ENCODE results near the gene ALDH16A1. TPM values are rescaled to one million over a fixed set of nuclear protein-coding genes. Genes with fewer than 3 reads are reported as not detected.

ALDH16A1 gene
- total and polyA plus RNA-seq, 10 donors, result 38.7 to 99.9 (median 49.9) TPM

DNA sequence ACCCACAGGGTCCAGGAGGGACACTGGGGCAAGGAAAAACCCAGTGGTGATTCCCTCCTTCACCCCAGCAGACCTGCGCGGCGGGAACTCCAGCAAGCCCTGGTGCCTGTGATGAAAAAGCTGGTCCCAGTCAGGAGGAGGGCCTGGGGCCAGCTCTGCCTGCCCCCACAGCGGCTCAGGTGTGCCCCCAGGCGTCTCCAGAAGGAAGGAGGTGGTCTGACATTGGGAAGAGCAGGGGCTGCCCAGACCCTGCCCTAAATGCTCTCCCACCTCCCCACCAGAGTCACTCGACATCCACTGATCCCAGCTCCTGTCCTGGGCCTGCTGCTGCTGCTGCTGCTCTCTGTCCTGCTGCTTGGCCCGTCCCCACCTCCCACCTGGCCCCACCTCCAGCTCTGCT is 35.9 kb upstream of the ALDH16A1 start:
- intact Hi-C loops (cut with DNase I; ENCODE audit: low total_unique reads), result no loop called here

DNA sequence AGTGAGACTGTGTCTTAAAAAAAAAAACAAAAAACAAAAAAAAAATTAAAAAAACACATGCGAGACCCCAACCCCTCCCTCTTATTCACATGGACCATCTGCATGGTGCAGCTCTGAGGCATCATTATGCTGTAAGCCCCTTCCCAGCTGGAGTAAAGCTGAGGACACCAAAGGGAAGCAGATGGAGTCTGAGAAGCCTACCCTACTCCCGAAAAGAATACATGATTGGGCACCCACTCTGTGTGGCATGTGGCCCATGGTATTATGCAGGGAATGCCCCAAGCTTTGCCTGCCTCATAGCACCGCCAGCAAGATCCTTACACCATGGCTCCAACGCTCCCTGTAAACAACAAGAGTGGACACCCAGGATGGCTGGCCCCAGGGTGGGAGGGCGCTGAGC is 34.5 kb upstream of the ALDH16A1 start:
- TF ChIP-seq POLR2A (IDR thresholded peaks at IDR 0.05), result no peak
- TF ChIP-seq, protein P1, sequence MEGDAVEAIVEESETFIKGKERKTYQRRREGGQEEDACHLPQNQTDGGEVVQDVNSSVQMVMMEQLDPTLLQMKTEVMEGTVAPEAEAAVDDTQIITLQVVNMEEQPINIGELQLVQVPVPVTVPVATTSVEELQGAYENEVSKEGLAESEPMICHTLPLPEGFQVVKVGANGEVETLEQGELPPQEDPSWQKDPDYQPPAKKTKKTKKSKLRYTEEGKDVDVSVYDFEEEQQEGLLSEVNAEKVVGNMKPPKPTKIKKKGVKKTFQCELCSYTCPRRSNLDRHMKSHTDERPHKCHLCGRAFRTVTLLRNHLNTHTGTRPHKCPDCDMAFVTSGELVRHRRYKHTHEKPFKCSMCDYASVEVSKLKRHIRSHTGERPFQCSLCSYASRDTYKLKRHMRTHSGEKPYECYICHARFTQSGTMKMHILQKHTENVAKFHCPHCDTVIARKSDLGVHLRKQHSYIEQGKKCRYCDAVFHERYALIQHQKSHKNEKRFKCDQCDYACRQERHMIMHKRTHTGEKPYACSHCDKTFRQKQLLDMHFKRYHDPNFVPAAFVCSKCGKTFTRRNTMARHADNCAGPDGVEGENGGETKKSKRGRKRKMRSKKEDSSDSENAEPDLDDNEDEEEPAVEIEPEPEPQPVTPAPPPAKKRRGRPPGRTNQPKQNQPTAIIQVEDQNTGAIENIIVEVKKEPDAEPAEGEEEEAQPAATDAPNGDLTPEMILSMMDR (IDR thresholded peaks at IDR 0.05 in 8 of 11, conservative IDR thresholded peaks at IDR 0.05 in 3 of 11), result no peak
- no peak for TF ChIP-seq POLR2AphosphoS5 (IDR thresholded peaks at IDR 0.05)
- WGBS, 5 donors, result 83 to 98% (median 87%) methylated on average over 5 of the region's 5 CpGs

More for the DNA sequence above, 35.9 kb upstream of the ALDH16A1 start:
- WGBS, 5 donors, result 74 to 86% (median 80%) methylated on average over 6 to 7 of the region's 7 CpGs
- TF ChIP-seq POLR2A (IDR thresholded peaks at IDR 0.05), result no peak
- TF ChIP-seq, protein P1 (IDR thresholded peaks at IDR 0.05 in 8 of 11, conservative IDR thresholded peaks at IDR 0.05 in 3 of 11), result no peak
- Histone ChIP-seq H3K27me3 (replicated peaks in 1 of 7) (peaks cover 0 to 59% (median 23%) of the 10 kb centered on the region in 7 donors), H3K9me3 (no peaks in the 10 kb centered on the region), H3K36me3 (no peaks in the 10 kb centered on the region), H3K4me1 (peaks cover 4 to 32% (median 21%) of the 10 kb centered on the region in 6 donors), H3K4me3 (no peak overlapping the region), H3K27ac (no peak overlapping the region)
- DNase-seq, result no peak

DNA sequence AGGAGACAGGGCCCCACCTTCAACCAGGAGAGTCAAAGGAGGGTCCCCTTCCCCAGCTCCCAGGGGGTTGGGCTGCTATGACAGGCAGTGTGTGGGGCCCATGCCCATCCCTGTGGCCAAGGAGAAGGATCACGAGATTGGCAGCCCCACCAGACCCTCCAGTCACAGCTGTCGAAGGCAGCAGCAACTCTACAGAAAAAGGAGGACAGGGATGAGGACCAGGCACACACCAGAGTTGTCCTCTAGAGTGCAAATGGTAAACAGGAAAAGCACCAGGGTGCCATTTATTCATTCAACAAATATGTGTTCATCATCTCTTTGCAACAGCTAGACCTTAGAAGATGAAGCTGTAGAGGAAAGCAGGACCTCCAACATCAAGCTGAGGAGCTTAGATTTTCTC is 33.9 kb upstream of the ALDH16A1 start:
- peaks cover 20 to 40% (median 36%) of the 10 kb centered on the region in 6 donors for H3K4me1 ChIP-seq
- intact Hi-C loops (cut with DNase I; ENCODE audit: low total_unique reads), result no loop called here
- TF ChIP-seq POLR2AphosphoS5 (IDR thresholded peaks at IDR 0.05) (no peak), POLR2A (IDR thresholded peaks at IDR 0.05) (no peak)
- TF ChIP-seq, protein P1 (IDR thresholded peaks at IDR 0.05 in 8 of 11, conservative IDR thresholded peaks at IDR 0.05 in 3 of 11), result no peak
- no peak for DNase-seq
- H3K4me3 ChIP-seq, result no peak overlapping the region
- no peak overlapping the region for H3K27ac ChIP-seq
- H3K36me3 ChIP-seq, result no peaks in the 10 kb centered on the region
- H3K27me3 ChIP-seq (replicated peaks in 1 of 7), result peaks cover 5 to 80% (median 44%) of the 10 kb centered on the region in 7 donors
- H3K9me3 ChIP-seq, result no peaks in the 10 kb centered on the region
- 65 to 96% (median 78%) methylated on average over 2 of the region's 2 CpGs; no CpG with 5 or more reads in 1 of the 5 donors for WGBS, 5 donors

More for the DNA sequence above, 34.5 kb upstream of the ALDH16A1 start:
- Histone ChIP-seq H3K27me3 (replicated peaks in 1 of 7) (peaks cover 5 to 73% (median 37%) of the 10 kb centered on the region in 7 donors), H3K27ac (no peak overlapping the region), H3K4me1 (peaks cover 18 to 37% (median 30%) of the 10 kb centered on the region in 6 donors), H3K9me3 (no peaks in the 10 kb centered on the region), H3K36me3 (no peaks in the 10 kb centered on the region), H3K4me3 (no peak overlapping the region)
- intact Hi-C loops (cut with DNase I; ENCODE audit: low total_unique reads), result no loop called here
- DNase-seq, result no peak

DNA sequence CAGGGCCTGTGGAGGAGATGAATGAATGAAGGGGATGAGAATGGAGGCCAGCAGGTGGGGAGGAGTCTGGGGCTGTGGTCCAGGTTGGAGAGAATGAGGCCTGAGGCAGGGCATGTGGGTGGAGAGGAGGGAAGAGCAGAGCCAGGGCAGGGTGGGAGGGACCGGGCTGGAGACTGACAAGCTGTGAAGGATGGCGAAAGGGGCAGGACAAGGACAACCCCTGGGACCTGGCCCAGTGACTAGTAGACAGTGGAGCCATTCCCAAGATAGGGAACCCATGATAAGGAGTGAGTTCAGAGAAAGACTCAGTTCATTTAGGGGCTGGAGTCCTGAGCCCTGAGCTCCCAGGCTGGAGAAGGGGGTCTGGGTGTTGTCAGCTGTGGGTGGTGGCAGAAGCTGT is 32.8 kb upstream of the ALDH16A1 start:
- peaks cover 5 to 90% (median 54%) of the 10 kb centered on the region in 7 donors for H3K27me3 ChIP-seq (replicated peaks in 1 of 7)

More for the DNA sequence above, 32.8 kb upstream of the ALDH16A1 start:
- Histone ChIP-seq H3K9me3 (no peaks in the 10 kb centered on the region), H3K4me1 (peaks cover 20 to 41% (median 36%) of the 10 kb centered on the region in 6 donors), H3K27ac (no peak overlapping the region), H3K36me3 (no peaks in the 10 kb centered on the region), H3K4me3 (no peak overlapping the region)
- TF ChIP-seq POLR2A (IDR thresholded peaks at IDR 0.05), result no peak
- TF ChIP-seq, protein P1 (IDR thresholded peaks at IDR 0.05 in 8 of 11, conservative IDR thresholded peaks at IDR 0.05 in 3 of 11), result no peak
- TF ChIP-seq POLR2AphosphoS5 (IDR thresholded peaks at IDR 0.05), result no peak
- DNase-seq, result no peak
- 86 to 95% (median 88%) methylated on average over 2 of the region's 2 CpGs for WGBS, 5 donors
- intact Hi-C loops (cut with DNase I; ENCODE audit: low total_unique reads), result no loop called here
